Measurements from ENCODE around the gene TXNDC17.

TXNDC17 gene

DNA sequence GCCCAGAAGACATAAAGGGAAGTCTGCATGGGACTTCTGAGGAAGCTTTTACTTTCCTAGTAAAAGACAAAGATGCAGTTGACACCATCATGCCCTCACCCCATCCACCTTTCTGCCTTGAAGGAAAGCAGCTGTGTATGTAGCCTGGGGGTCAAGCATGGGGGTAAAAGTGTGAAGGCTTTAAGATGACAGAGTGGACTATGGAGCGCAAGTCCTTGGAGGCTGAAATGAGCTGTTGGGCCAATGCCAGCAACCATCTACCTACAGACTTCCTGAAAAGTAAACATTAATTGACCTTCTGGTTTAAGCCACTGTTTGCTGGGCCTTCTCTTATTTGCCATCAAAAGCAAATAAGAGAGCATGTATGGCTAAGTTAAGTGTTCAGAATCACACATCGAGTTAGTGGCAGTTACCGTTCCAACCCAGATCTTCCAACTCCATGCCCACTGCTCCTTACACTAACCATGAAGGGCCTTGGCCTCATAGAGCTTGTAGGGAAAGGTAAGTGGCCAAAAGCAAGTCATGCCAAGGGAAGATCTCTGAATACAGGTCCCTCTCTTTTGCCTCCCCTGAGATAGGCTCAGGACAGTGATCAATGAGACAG lies 42.3 kb downstream of the TXNDC17 start:
- no peak overlapping the region for H3K4me3 ChIP-seq (ENCODE audit: low read depth, low read length)
- DNase-seq (ENCODE audit: low read depth): no peak
- TF ChIP-seq, protein P1, sequence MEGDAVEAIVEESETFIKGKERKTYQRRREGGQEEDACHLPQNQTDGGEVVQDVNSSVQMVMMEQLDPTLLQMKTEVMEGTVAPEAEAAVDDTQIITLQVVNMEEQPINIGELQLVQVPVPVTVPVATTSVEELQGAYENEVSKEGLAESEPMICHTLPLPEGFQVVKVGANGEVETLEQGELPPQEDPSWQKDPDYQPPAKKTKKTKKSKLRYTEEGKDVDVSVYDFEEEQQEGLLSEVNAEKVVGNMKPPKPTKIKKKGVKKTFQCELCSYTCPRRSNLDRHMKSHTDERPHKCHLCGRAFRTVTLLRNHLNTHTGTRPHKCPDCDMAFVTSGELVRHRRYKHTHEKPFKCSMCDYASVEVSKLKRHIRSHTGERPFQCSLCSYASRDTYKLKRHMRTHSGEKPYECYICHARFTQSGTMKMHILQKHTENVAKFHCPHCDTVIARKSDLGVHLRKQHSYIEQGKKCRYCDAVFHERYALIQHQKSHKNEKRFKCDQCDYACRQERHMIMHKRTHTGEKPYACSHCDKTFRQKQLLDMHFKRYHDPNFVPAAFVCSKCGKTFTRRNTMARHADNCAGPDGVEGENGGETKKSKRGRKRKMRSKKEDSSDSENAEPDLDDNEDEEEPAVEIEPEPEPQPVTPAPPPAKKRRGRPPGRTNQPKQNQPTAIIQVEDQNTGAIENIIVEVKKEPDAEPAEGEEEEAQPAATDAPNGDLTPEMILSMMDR (IDR thresholded peaks at IDR 0.05; ENCODE audit: low read depth, low read length, missing control alignments): no peak

DNA sequence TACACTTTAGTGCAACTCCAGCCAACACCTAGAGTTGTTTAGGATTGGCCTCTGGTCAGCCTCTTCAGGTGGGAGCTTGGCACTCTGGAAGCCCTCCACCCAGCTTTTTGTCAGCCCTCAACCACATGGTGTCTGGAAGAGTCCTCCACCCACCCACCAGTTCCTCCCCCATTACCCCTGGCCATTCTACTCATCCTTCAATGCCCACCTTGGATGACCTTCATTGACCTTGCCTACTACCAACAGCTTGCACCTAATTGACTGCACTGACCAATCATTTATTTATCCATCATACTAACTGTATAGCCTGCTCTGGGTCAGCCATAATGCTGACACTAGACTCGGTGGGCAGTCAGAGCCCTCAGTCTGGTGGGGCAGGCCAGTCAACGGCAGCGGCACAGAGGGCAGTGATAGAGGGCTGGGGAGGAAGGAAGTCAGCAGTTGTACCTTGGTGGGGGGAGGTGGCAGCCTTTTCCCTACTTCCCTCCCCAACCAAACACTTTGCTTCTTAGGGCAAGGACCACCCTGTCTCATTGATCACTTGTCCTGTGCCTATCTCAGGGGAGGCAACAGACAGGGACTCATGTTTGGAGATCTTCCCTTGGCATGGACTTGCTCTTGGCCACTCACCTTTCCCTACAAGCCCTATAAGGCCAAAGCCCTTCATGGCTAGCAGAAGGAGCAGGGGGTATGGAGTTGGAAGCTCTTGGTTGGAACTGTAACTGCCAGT lies 43.0 kb downstream of the TXNDC17 start:
- H3K4me3 ChIP-seq (ENCODE audit: low read depth, low read length): no peak overlapping the region
- TF ChIP-seq, protein P1 (IDR thresholded peaks at IDR 0.05; ENCODE audit: low read depth, low read length, missing control alignments): no peak
- no peak for DNase-seq (ENCODE audit: low read depth)

DNA sequence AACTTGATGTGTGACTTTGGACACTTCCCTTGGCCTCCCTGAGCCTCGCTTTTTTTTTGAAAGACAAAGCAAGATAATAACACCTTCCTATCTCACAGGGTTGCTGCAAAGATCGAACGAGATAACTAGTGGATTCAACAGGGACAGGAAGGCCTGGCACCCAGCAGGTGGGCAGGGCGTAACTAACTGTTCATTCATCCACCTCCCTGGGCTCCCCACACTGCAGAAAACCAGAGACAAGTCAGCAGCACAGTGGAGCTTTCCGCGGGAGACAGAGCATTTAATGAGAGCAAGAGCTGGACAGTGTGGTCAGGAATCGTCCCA lies 43.6 kb downstream of the TXNDC17 start:
- TF ChIP-seq, protein P1 (IDR thresholded peaks at IDR 0.05; ENCODE audit: low read depth, low read length, missing control alignments): no peak
- no peak overlapping the region for H3K4me3 ChIP-seq (ENCODE audit: low read depth, low read length)
- no peak for DNase-seq (ENCODE audit: low read depth)

DNA sequence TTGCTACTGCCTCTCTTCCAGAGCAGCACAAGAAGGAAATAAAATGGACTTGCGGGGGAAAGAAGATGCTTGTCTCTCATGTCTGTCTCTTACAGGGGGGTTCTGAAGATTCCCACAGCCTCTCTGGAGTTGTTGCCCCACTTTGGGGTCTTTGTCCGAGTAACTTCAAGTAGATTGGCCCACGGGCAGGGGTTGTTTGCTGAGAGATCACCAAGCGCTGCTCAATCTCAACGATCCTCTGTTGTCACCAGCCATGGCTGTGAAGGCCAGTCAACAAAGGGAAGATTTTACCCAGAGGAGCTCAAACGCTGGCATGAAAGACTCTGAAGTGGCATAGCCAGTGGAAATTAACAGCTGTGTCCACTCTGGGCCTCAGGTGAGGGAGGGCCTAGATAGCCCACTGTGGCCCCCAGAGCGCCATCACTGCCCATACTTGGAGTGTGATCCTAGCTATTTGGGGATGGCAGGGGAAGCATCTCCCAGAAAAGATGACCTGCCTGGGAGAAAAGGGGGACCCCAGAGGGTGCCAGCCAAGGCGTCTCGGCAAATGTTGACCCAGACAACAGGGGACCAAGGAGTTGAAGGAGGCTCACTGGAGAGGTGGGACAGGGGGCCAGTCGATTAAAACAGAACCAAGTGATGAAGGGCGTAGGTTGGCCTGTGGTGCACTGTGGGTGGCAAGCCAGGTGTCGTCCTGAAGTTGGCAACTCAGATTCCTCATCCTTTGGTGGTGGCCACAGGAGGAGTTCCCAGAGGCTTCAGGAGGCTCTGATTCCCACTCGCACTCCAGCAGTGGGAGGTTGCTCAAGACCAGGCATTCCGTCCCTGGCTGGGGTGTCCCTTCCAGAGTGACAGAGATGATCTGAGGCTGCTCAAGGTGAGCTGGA lies 44.3 kb downstream of the TXNDC17 start:
- H3K4me3 ChIP-seq (ENCODE audit: low read depth, low read length): no peak overlapping the region
- TF ChIP-seq, protein P1 (IDR thresholded peaks at IDR 0.05; ENCODE audit: low read depth, low read length, missing control alignments): no peak
- no peak for DNase-seq (ENCODE audit: low read depth)

DNA sequence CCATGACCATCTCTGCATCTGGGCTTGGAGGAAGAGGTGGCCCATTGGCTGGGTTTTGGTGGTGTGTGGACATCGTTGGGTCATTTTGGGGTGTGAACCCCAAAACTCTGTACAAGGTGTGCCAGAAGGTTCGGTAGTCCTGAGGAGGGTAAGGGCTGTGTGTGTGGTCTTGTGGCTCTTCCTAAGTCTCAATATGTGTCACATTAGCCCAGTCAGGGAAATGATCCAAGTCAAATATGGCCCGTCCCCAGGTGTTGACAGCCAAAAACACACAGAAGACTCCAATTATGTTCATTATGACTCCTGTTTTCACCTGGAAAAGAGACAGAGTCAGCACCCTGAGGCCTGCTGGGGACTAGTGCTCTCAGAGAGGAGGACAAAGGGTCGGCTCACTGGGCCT lies 45.2 kb downstream of the TXNDC17 start:
- TF ChIP-seq, protein P1 (IDR thresholded peaks at IDR 0.05; ENCODE audit: low read depth, low read length, missing control alignments): no peak
- no peak overlapping the region for H3K4me3 ChIP-seq (ENCODE audit: low read depth, low read length)
- no peak for DNase-seq (ENCODE audit: low read depth)

DNA sequence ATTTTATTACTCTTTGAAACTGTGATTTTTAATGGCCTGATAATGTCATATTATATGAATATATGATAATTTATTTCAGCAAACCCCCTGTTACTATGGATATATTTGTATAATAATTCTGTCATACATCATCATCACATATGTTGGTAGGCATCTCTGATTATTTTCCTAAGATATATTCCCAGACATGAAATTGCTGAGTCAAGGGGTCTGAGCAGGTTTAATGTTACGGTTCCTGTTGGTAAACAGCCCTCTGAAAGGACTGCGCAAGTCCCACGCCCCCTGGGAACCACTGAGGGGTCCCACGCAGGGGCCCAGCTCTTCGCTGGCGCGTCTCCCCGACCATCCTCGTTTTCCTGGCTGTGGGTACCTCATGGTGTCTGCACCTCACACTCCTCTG lies 48.1 kb downstream of the TXNDC17 start:
- DNase-seq (ENCODE audit: low read depth): no peak
- TF ChIP-seq, protein P1 (IDR thresholded peaks at IDR 0.05; ENCODE audit: low read depth, low read length, missing control alignments): no peak
- no peak overlapping the region for H3K4me3 ChIP-seq (ENCODE audit: low read depth, low read length)
